Transverse colon (tissue), 4 donors: ENCODE data around the gene BTRC. TPM values are rescaled to one million over a fixed set of nuclear protein-coding genes. Genes with fewer than 3 reads are reported as not detected.

ENCODE experiments used
- DNase-seq: peaks from one replicate; pipeline ENCODE4 v3.0.0-alpha.2; 2019
- H3K27ac ChIP-seq, 4 donors: fragments of 200-600 bp; sonication (generic); 2 replicates each; pipeline ENCODE4 v1.5.1; 2016 to 2018; ENCODE audit warnings: inconsistent platforms in 4 of 4
- H3K27me3 ChIP-seq: fragments of 200-600 bp; sonication (generic); 2 replicates; pipeline ENCODE4 v1.5.1; 2017; ENCODE audit warnings: inconsistent platforms
- H3K36me3 ChIP-seq, 4 donors: fragments of 200-600 bp; sonication (generic); 2 replicates each; pipeline ENCODE4 v1.5.1; 2017 to 2019; ENCODE audit warnings: inconsistent platforms in 4 of 4
- H3K4me1 ChIP-seq, 4 donors: fragments of 200-600 bp; sonication (generic); 2 replicates each; pipeline ENCODE4 v1.5.1; 2017 to 2020; ENCODE audit warnings: inconsistent platforms in 4 of 4
- H3K4me3 ChIP-seq, 4 donors: fragments of 200-600 bp; sonication (generic); 1 replicate in 1 of 4; 2 replicates in 3 of 4; pipeline versions ENCODE4 v1.5.1 to v1.6.1; 2017 to 2019; ENCODE audit warnings: inconsistent platforms in 4 of 4
- H3K9me3 ChIP-seq, 2 donors: fragments of 200-600 bp; sonication (generic); 2 replicates each; pipeline ENCODE4 v1.5.1; 2017 to 2019; ENCODE audit warnings: inconsistent platforms in 2 of 2
- CTCF ChIP-seq, 5 experiments: fragments of 200-600 bp in 3 of 5; fragments of 450-650 bp in 2 of 5; sonication (generic) in 3 of 5; IDR thresholded peaks; 1 replicate in 2 of 5; 2 replicates in 3 of 5; pipeline ENCODE4 v1.5.1; 2016 to 2017; ENCODE audit warnings: antibody characterized with exemption in 5 of 5, inconsistent platforms in 3 of 5, mild to moderate bottlenecking in 2 of 5, moderate library complexity in 1 of 5
- EP300 ChIP-seq: sonication (generic); formaldehyde crosslinking; IDR thresholded peaks from one replicate; pipeline ENCODE4 v1.6.1; 2017; ENCODE audit warnings: antibody characterized with exemption, low read depth
- POLR2A ChIP-seq: fragments of 450-650 bp; IDR thresholded peaks from one replicate; pipeline ENCODE4 v1.6.1; 2016; ENCODE audit warnings: antibody characterized with exemption, mild to moderate bottlenecking, moderate library complexity
- POLR2AphosphoS5 ChIP-seq, 3 donors: sonication (generic); formaldehyde crosslinking; IDR thresholded peaks; one replicate each; pipeline ENCODE4 v1.6.1; 2016; ENCODE audit warnings: antibody characterized with exemption in 3 of 3
- WGBS, 2 donors: methylation state at CpG; one replicate each; pipeline ENCODE4 v1.1.5; 2018; ENCODE audit warnings: low coverage in 1 of 2; 5-methylcytosine and 5-hydroxymethylcytosine counted together
- in situ Hi-C, 4 donors: fragments of 200-750 bp; cut with MboI; loops; one replicate each; pipeline versions ENCODE4 v1.15.0 to v1.15.1; 2017; ENCODE audit warnings: low sequenced_read_pairs in 3 of 4, low pct_ligation_motif_present in 1 of 4, low pct_unique_long_range_greater_than_20kb in 1 of 4
- intact Hi-C: fragments of 100-400 bp; cut with DNase I; formaldehyde crosslinking; loops from one replicate; pipeline ENCODE4 v1.15.1; 2023; ENCODE audit warnings: low total_unique reads
- total RNA-seq, 4 donors: library from RNA; depleted of rRNA; stranded (reverse); fragments of >200 nt; gene quantifications; one replicate each; pipeline ENCODE4 v1.1.0, GENCODE V29; 2016

The BTRC gene
- total RNA-seq, 4 donors from 2014 or later, result 8.6 to 195 (median 32.0) TPM

GRCh38 chr10:101578192-101578591, 224.2 kb downstream of the BTRC start:
- no peak overlapping the region for H3K27ac ChIP-seq
- no peaks in the 10 kb centered on the region for H3K27me3 ChIP-seq
- no peaks in the 10 kb centered on the region for H3K9me3 ChIP-seq
- DNase-seq, result no peak
- no peaks in the 10 kb centered on the region for H3K4me1 ChIP-seq
- in situ Hi-C loops (no loop called here), intact Hi-C loops (no loop called here)
- H3K36me3 ChIP-seq, result peaks cover 0 to 3% (median 0%) of the 10 kb centered on the region in 4 donors
- WGBS, 2 donors, result 80% methylated on average over 5 of the region's 5 CpGs; no CpG with 5 or more reads in 1 of the 2 donors
- H3K4me3 ChIP-seq, result no peak overlapping the region
- TF ChIP-seq CTCF (IDR thresholded peaks at IDR 0.05) (no peak), EP300 (no peak), POLR2AphosphoS5 (IDR thresholded peaks at IDR 0.05) (no peak), POLR2A (no peak)

- WGBS, 2 donors, result 83% methylated on average over 13 of the region's 13 CpGs; no CpG with 5 or more reads in 1 of the 2 donors
- Histone ChIP-seq H3K27me3 (no peaks in the 10 kb centered on the region), H3K9me3 (no peaks in the 10 kb centered on the region), H3K27ac (no peak overlapping the region), H3K4me1 (no peaks in the 10 kb centered on the region), H3K4me3 (no peak overlapping the region), H3K36me3 (peaks cover 0 to 3% (median 0%) of the 10 kb centered on the region in 4 donors)
- in situ Hi-C loops, result no loop called here
- intact Hi-C loops, result no loop called here
- TF ChIP-seq POLR2A (no peak), EP300 (no peak), CTCF (IDR thresholded peaks at IDR 0.05) (no peak), POLR2AphosphoS5 (IDR thresholded peaks at IDR 0.05) (no peak)
- no peak for DNase-seq
These were observed 225.0 kb downstream of the BTRC start for GRCh38 chr10:101578803-101579515.

- no peak for DNase-seq
- TF ChIP-seq POLR2A (no peak), POLR2AphosphoS5 (IDR thresholded peaks at IDR 0.05) (no peak), EP300 (no peak), CTCF (IDR thresholded peaks at IDR 0.05) (no peak)
- Histone ChIP-seq H3K27me3 (no peaks in the 10 kb centered on the region), H3K27ac (no peak overlapping the region), H3K36me3 (peaks cover 0 to 3% (median 0%) of the 10 kb centered on the region in 4 donors), H3K9me3 (no peaks in the 10 kb centered on the region), H3K4me1 (no peaks in the 10 kb centered on the region), H3K4me3 (no peak overlapping the region)
- in situ Hi-C loops, result no loop called here
- intact Hi-C loops, result no loop called here
- WGBS, 2 donors, result 97% methylated on average over 12 of the region's 12 CpGs; no CpG with 5 or more reads in 1 of the 2 donors
These were observed 225.5 kb downstream of the BTRC start for GRCh38 chr10:101579516-101579870.

GRCh38 chr10:101580486-101581399, 226.8 kb downstream of the BTRC start:
- no peak for DNase-seq

More at GRCh38 chr10:101580486-101581399, 226.8 kb downstream of the BTRC start:
- H3K9me3 ChIP-seq, result no peaks in the 10 kb centered on the region
- intact Hi-C loops, result no loop called here
- H3K27ac ChIP-seq, result no peak overlapping the region
- in situ Hi-C loops, result no loop called here
- no peaks in the 10 kb centered on the region for H3K4me1 ChIP-seq
- peaks cover 0 to 3% (median 0%) of the 10 kb centered on the region in 4 donors for H3K36me3 ChIP-seq
- no peaks in the 10 kb centered on the region for H3K27me3 ChIP-seq
- no peak overlapping the region for H3K4me3 ChIP-seq
- 83 to 97% methylated on average over 4 to 9 of the region's 10 CpGs for WGBS, 2 donors
- TF ChIP-seq POLR2A (no peak), EP300 (no peak), POLR2AphosphoS5 (IDR thresholded peaks at IDR 0.05) (no peak), CTCF (IDR thresholded peaks at IDR 0.05) (no peak)
